Gastrocnemius medialis (tissue), 4 donors: ENCODE data around the gene CDK17.

Experiments used
- POLR2A ChIP-seq, 2 donors: fragments of 450-650 bp; IDR thresholded peaks; one replicate each; pipeline ENCODE4 v1.6.1; 2017; ENCODE audit warnings: antibody characterized with exemption in 2 of 2, mild to moderate bottlenecking in 2 of 2, moderate library complexity in 2 of 2
- TF ChIP-seq, protein P1 (sequence below), 5 experiments: fragments of 450-650 bp in 3 of 5; fragments of 200-600 bp in 2 of 5; sonication (generic) in 2 of 5; IDR thresholded peaks in 4 of 5; conservative IDR thresholded peaks in 1 of 5; 1 replicate in 4 of 5; 2 replicates in 1 of 5; pipeline ENCODE4 v1.5.1; 2016 to 2019; ENCODE audit warnings: antibody characterized with exemption in 5 of 5, mild to moderate bottlenecking in 3 of 5, moderate library complexity in 3 of 5

- TF ChIP-seq POLR2A (IDR thresholded peaks at IDR 0.05): no peak
- TF ChIP-seq, protein P1, sequence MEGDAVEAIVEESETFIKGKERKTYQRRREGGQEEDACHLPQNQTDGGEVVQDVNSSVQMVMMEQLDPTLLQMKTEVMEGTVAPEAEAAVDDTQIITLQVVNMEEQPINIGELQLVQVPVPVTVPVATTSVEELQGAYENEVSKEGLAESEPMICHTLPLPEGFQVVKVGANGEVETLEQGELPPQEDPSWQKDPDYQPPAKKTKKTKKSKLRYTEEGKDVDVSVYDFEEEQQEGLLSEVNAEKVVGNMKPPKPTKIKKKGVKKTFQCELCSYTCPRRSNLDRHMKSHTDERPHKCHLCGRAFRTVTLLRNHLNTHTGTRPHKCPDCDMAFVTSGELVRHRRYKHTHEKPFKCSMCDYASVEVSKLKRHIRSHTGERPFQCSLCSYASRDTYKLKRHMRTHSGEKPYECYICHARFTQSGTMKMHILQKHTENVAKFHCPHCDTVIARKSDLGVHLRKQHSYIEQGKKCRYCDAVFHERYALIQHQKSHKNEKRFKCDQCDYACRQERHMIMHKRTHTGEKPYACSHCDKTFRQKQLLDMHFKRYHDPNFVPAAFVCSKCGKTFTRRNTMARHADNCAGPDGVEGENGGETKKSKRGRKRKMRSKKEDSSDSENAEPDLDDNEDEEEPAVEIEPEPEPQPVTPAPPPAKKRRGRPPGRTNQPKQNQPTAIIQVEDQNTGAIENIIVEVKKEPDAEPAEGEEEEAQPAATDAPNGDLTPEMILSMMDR (IDR thresholded peaks at IDR 0.05 in 4 of 5, conservative IDR thresholded peaks at IDR 0.05 in 1 of 5): no peak
Measured at GRCh38 chr12:96343347-96343954, 56.8 kb downstream of the CDK17 start.
